ENCODE results near the gene CCDC102B. TPM values are rescaled to one million over a fixed set of nuclear protein-coding genes. Genes with fewer than 3 reads are reported as not detected.
A peak's percentile ranks its signal among the peaks of the same experiment; 100 is the strongest.

CCDC102B gene
- total and polyA plus RNA-seq, 2 of the 8 experiments (the other 6 are each of a cell fraction or from before 2014, with no cell fraction given), result 0.80 to 1.1 TPM

DNA sequence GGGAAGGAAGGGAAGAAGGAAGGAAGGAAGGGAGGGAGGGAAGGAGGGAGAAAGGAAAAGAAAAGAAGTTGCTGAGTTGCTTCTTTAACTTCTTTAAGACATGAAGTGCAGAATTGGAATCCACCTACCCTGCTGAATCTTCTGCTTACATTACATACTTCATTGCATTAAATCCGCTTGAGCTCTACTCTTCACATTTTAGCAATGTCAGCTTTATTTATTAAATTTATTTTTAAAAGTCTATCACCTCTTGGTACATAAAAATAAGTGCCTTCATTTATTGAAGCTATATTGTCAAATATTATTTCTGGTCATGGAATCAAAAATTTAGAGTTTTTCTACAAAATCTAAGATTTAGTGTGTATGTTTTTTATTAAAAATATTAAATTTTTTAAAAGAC, 284.6 kb downstream of the CCDC102B start:
- H2AFZ ChIP-seq (ENCODE audit: low read length), result 0 out of 2 replicates have a peak overlapping the region, but pooled peaks have one; percentile 70
- no peak overlapping the region for H3K4ac ChIP-seq (replicated peaks; ENCODE audit: insufficient read length, low read depth, low read length)
- no peak overlapping the region for H2BK15ac ChIP-seq (ENCODE audit: low read length)
- H3K56ac ChIP-seq (replicated peaks; ENCODE audit: insufficient read length, low read depth, low read length), result no peak overlapping the region
- no peaks in the 10 kb centered on the region for H3K4me1 ChIP-seq (replicated peaks in 1 of 4; ENCODE audit: control insufficient read depth in 3 of 4, insufficient read depth in 4 of 4, low read length in 3 of 4)
- H2AK5ac ChIP-seq (ENCODE audit: low read depth, low read length), result no peak overlapping the region
- WGBS, 2 experiments (ENCODE audit: extremely low coverage in 1 of 2, insufficient coverage in 1 of 2, insufficient read length in 1 of 2, insufficient replicate concordance in 2 of 2, low coverage in 1 of 2, low lambda C conversion rate in 2 of 2, missing lambda C conversion rate in 1 of 2), result 100% methylated on average over 1 of the region's 1 CpG; no CpG with 5 or more reads in 1 of the 2 experiments
- no peak overlapping the region for H2BK5ac ChIP-seq (ENCODE audit: low read depth, low read length)
- H3K79me2 ChIP-seq (ENCODE audit: control insufficient read depth in 1 of 2, insufficient read depth in 2 of 2, low read length in 2 of 2), result no peaks in the 10 kb centered on the region
- no peak overlapping the region for H2BK20ac ChIP-seq (ENCODE audit: low read length)
- no peak overlapping the region for H3K18ac ChIP-seq (ENCODE audit: extremely low read depth, low read length)
- no peak overlapping the region for H2BK120ac ChIP-seq (replicated peaks; ENCODE audit: low read depth, low read length)
- POLR2A ChIA-PET (ENCODE audit: partially characterized antibody), result no interaction called here
- no peak overlapping the region for H4K8ac ChIP-seq (ENCODE audit: extremely low read depth, insufficient read depth, low read length)
- H4K20me1 ChIP-seq (replicated peaks in 1 of 2; ENCODE audit: control insufficient read depth in 1 of 2, insufficient read depth in 2 of 2, low read length in 2 of 2), result no peaks in the 10 kb centered on the region
- CTCF ChIA-PET (ENCODE audit: partially characterized antibody), result no interaction called here
- H3K79me1 ChIP-seq (ENCODE audit: low read depth, low read length), result no peaks in the 10 kb centered on the region
- no peaks in the 10 kb centered on the region for H3K9me3 ChIP-seq (ENCODE audit: insufficient read depth in 2 of 2, low read depth in 1 of 2, low read length in 1 of 2)
- no peak overlapping the region for H3K4me2 ChIP-seq (ENCODE audit: insufficient read depth in 1 of 2, low read depth in 2 of 2, low read length in 2 of 2)
- no peak overlapping the region for H3K27ac ChIP-seq (ENCODE audit: low read depth, low read length)
- TF ChIP-seq MAFK (IDR thresholded peaks at IDR 0.05; ENCODE audit: low read depth, low read length) (peak; percentile 33; the same call in 1 of the 2 replicates), CTBP2 (IDR thresholded peaks at IDR 0.05; ENCODE audit: borderline replicate concordance, insufficient read depth, insufficient read length, low read length) (no peak)
- no peak overlapping the region for H3K4me3 ChIP-seq (ENCODE audit: extremely low read depth in 1 of 4, insufficient read depth in 2 of 4, low read depth in 3 of 4, low read length in 4 of 4)
- H4K91ac ChIP-seq (replicated peaks; ENCODE audit: insufficient read length, low read length), result no peak overlapping the region
- no peak overlapping the region for H3K9ac ChIP-seq (replicated peaks in 1 of 4; ENCODE audit: extremely low read depth in 1 of 4, low read depth in 3 of 4, low read length in 3 of 4)
- no peaks in the 10 kb centered on the region for H3K27me3 ChIP-seq (replicated peaks in 1 of 4; ENCODE audit: control insufficient read depth in 3 of 4, extremely low read depth in 1 of 4, insufficient read depth in 3 of 4, low read length in 3 of 4)
- no peaks in the 10 kb centered on the region; a peak in 1 of 8 replicates for H3K36me3 ChIP-seq (ENCODE audit: control insufficient read depth in 2 of 4, insufficient read depth in 4 of 4, low read length in 3 of 4)
- H2BK12ac ChIP-seq (ENCODE audit: low read depth, low read length), result no peak overlapping the region
- FAIRE-seq, result no peak
- H3K14ac ChIP-seq (ENCODE audit: insufficient read length), result no peak overlapping the region
- no peak overlapping the region for H4K5ac ChIP-seq (ENCODE audit: insufficient read length, low read depth, low read length)
- H3K23ac ChIP-seq (ENCODE audit: insufficient read length), result no peak overlapping the region
- no peaks in the 10 kb centered on the region for H3K23me2 ChIP-seq (ENCODE audit: low read depth, low read length)
- no peak for DNase-seq (ENCODE audit: low read depth in 1 of 2, low spot score in 2 of 2)
